ENCODE measurements around the gene PCDHGA1. TPM values are rescaled to one million over a fixed set of nuclear protein-coding genes. Genes with fewer than 3 reads are reported as not detected.
A peak's percentile ranks its signal among the peaks of the same experiment; 100 is the strongest.

The PCDHGA1 gene
- total and polyA plus RNA-seq, 7 donors: 0.27 to 2.1 (median 0.59) TPM

DNA sequence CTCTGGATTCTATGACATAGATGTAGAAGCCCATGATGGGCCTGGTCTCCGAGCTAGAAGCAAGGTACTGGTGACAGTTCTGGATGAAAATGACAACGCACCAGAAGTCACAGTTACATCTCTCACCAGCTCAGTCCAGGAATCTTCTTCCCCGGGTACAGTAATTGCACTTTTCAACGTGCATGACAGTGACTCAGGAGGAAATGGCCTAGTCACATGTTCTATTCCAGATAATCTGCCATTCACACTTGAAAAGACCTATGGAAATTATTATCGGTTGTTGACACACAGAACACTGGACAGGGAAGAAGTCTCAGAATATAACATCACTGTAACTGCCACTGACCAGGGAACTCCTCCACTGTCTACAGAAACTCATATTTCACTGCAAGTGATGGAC lies 25.8 kb downstream of the PCDHGA1 start:
- Histone ChIP-seq H3K36me3 (ENCODE audit: insufficient read depth in 1 of 2, low read depth in 1 of 2) (no peaks in the 10 kb centered on the region), H3K27me3 (ENCODE audit: insufficient read depth in 3 of 3, low read length in 2 of 3) (peaks cover 0 to 59% (median 13%) of the 10 kb centered on the region in 3 donors), H3K4me1 (no peaks in the 10 kb centered on the region), H3K4me3 (peak overlapping the region; percentile 59), H3K27ac (no peak overlapping the region), H3K9me3 (peaks cover 20% of the 10 kb centered on the region)
- TF ChIP-seq, protein P1, sequence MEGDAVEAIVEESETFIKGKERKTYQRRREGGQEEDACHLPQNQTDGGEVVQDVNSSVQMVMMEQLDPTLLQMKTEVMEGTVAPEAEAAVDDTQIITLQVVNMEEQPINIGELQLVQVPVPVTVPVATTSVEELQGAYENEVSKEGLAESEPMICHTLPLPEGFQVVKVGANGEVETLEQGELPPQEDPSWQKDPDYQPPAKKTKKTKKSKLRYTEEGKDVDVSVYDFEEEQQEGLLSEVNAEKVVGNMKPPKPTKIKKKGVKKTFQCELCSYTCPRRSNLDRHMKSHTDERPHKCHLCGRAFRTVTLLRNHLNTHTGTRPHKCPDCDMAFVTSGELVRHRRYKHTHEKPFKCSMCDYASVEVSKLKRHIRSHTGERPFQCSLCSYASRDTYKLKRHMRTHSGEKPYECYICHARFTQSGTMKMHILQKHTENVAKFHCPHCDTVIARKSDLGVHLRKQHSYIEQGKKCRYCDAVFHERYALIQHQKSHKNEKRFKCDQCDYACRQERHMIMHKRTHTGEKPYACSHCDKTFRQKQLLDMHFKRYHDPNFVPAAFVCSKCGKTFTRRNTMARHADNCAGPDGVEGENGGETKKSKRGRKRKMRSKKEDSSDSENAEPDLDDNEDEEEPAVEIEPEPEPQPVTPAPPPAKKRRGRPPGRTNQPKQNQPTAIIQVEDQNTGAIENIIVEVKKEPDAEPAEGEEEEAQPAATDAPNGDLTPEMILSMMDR (IDR thresholded peaks at IDR 0.05): no peak
- ATAC-seq (no peak), DNase-seq (no peak)
- intact Hi-C loops (cut with DNase I): no loop called here
- 68 to 77% (median 74%) methylated on average over 5 of the region's 5 CpGs for WGBS, 3 donors

DNA sequence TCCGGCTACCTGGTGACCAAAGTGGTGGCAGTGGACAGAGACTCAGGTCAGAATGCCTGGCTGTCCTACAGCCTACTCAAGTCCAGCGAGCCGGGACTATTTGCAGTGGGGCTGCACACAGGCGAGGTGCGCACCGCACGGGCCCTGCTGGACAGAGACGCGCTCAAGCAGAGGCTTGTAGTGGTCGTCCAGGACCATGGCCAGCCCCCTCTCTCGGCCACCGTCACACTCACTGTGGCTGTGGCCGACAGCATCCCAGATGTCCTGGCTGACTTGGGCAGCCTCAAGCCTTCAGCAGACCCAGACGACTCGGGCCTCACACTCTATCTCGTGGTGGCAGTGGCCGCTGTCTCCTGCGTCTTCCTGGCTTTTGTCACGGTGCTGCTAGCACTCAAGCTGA lies 26.6 kb downstream of the PCDHGA1 start:
- DNase-seq (peak in 1 of 2 donors; percentile 35), ATAC-seq (peak in 1 of 4 donors; percentile 25)
- no peaks in the 10 kb centered on the region for H3K36me3 ChIP-seq (ENCODE audit: insufficient read depth in 1 of 2, low read depth in 1 of 2)
- intact Hi-C loops (cut with DNase I): no loop called here
- H3K4me1 ChIP-seq: no peaks in the 10 kb centered on the region
- TF ChIP-seq, protein P1 (IDR thresholded peaks at IDR 0.05): no peak
- peaks cover 23% of the 10 kb centered on the region for H3K9me3 ChIP-seq
- H3K4me3 ChIP-seq: no peak overlapping the region
- H3K27me3 ChIP-seq (ENCODE audit: insufficient read depth in 3 of 3, low read length in 2 of 3): peaks cover 0 to 62% (median 17%) of the 10 kb centered on the region in 3 donors
- WGBS, 3 donors: 39 to 60% (median 52%) methylated on average over 19 of the region's 19 CpGs
- H3K27ac ChIP-seq: no peak overlapping the region

DNA sequence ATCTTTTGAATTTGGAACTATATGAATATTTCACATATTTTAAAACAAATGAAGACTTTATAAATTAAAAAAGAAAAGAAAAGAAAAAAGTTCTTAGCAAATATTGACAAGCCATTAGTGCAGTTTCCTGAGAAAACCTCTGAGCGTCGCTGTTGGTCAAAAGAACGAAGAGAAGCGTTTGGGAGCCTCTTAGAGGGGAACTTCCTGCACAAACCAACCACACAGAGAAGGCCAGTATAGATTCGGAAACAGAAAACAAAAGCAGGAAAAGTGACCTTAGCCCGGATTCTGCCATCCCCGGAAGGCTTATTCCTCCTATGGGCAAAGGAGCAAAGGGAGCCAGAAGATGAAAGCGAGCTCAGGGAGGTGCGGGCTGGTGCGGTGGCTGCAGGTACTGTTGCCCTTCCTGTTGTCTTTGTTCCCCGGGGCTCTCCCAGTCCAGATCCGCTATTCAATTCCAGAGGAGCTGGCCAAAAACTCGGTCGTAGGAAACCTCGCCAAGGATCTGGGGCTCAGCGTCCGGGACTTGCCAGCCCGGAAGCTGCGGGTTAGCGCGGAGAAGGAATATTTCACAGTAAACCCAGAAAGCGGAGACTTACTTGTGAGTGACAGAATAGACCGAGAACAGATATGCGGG lies 29.6 kb downstream of the PCDHGA1 start, which contains the start of gene PCDHGB2:
TSS of gene PCDHGB2 (plus strand) at position 205 of the 637 bp plus-strand sequence. CDS start at position 347, 142 bp downstream.
- TF ChIP-seq, protein P1 (IDR thresholded peaks at IDR 0.05): peak; percentile 38
- DNase-seq (no peak), ATAC-seq (peak in 3 of 4 donors; percentile 37 to 72 (median 62))
- Histone ChIP-seq H3K27ac (no peak within 1 kb of the TSS), H3K4me3 (peak within 1 kb of the TSS; percentile 52), H3K9me3 (peaks cover 35% of the 10 kb centered on the region), H3K36me3 (ENCODE audit: insufficient read depth in 1 of 2, low read depth in 1 of 2) (no peaks in the 10 kb centered on the region), H3K4me1 (no peaks in the 10 kb centered on the region), H3K27me3 (ENCODE audit: insufficient read depth in 3 of 3, low read length in 2 of 3) (peaks cover 0 to 77% (median 16%) of the 10 kb centered on the region in 3 donors)
- WGBS, 3 donors: 14 to 25% (median 17%) methylated on average over 24 of the region's 24 CpGs
- intact Hi-C loops (cut with DNase I): no loop called here

DNA sequence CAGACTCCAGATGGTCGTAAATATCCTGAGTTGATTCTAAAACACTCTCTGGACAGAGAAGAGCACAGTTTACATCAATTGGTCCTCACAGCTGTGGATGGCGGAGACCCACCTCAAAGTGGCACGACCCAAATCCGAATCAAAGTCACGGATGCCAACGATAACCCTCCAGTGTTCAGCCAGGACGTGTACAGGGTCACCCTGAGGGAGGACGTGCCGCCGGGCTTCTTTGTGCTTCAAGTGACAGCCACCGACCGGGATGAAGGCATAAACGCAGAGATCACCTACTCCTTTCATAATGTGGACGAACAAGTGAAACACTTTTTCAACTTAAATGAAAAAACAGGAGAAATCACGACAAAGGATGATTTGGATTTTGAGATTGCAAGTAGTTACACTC lies 30.4 kb downstream of the PCDHGA1 start:
- WGBS, 3 donors: 34 to 44% (median 41%) methylated on average over 15 of the region's 15 CpGs
- H3K9me3 ChIP-seq: peaks cover 34% of the 10 kb centered on the region
- H3K36me3 ChIP-seq (ENCODE audit: insufficient read depth in 1 of 2, low read depth in 1 of 2): no peaks in the 10 kb centered on the region
- TF ChIP-seq, protein P1 (IDR thresholded peaks at IDR 0.05): no peak
- peak overlapping the region; percentile 52 for H3K4me3 ChIP-seq
- DNase-seq (no peak), ATAC-seq (no peak)
- H3K27ac ChIP-seq: no peak overlapping the region
- peaks cover 0 to 80% (median 18%) of the 10 kb centered on the region in 3 donors for H3K27me3 ChIP-seq (ENCODE audit: insufficient read depth in 3 of 3, low read length in 2 of 3)
- intact Hi-C loops (cut with DNase I): no loop called here
- H3K4me1 ChIP-seq: no peaks in the 10 kb centered on the region

Measured in psoas muscle (tissue), 8 donors.